NCI-H2081 (cell line): ENCODE data around the gene PLA2G2C.

Experiments
- DNase-seq, 2 experiments: peaks; one replicate each; lab custom pipeline; 2025; lab: John Stamatoyannopoulos, UW

The PLA2G2C gene

DNA sequence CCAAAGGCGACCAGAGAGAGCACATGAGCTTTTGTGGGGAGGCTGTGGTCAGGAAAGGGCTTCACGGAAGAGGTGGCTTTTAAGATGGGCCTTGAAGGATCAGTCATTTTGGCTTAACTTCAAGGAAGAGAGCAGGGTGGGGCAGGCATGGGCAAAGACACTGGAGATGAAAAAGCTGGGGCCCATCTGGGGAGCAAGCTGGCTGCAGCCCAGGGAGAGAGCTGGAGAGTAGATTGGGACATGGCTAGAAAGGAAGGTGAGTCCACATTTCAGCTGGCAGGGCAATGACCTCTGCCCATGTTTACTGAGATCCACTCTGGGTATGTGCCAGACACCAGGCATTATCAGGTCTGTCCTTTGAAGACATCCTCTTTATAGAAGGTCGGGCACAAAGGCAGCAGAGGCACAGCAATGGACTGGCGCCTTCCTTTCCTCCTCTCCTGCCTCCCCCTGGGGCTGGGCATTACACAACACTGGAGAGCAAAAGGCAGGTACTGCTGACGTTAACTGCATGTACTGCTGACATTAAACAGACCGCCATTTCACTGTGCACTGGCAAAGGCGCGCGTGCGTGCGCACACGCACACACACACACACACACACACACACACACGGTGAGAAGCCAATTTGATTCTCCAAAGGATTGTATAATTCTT, 2.6 kb downstream of the PLA2G2C start:
- no peak for DNase-seq

- DNase-seq = no peak
These were observed 3.3 kb downstream of the PLA2G2C start for GRCh38 chr1:20183035-20183434.

GRCh38 chr1:20182415-20182814, 3.9 kb downstream of the PLA2G2C start:
- no peak for DNase-seq

DNA sequence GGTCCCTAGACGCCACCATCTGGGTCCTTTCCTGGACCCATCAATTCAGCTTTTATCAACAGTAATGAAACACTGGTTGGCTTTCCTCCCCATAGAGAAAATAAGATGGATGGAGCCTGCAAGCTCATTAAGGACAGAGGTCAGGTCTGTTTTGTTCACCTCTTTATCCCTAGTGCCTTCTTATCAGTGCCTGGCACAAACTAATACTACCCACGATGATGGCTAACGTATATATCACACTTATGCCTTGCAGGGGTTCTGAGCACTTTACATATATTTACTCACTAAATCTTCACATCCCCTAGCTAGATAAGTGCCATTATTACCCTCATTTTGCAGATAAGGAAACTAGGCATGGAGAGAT, 5.5 kb downstream of the PLA2G2C start:
- DNase-seq = no peak

DNA sequence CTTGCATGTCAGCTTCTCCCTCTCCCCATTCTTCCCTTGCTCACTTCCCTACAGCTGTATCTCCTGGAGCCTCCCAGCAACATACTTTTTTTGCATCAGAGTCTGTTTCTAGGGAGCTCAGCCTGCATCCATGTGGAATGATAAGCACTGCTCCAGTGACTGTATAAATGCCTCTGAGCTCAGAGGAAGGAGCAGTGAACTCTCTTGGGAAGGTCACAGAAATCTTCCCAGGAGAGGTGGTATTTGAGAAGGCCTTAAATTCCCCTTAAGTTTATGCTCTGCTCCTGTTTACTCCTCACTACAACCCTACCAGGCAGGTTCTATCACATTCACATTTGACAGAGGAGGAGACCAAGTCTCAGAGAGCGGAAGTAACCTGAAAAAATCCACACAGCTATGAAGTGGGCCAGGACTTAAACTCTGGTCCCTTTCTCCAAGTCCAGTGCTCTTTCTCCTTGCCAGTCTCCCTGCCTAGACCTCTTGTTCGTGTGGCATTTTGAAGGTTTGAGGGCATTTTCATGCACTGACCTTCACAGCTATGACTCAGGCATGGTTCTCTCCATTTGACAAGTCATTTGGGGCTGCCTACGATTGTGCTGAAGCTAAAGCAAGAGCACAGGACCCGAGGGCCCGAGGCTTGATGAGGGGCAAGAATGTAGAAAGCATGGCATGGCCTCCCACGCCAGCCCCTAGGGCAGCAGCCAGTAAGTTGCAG, 6.0 kb downstream of the PLA2G2C start:
- DNase-seq = no peak

DNA sequence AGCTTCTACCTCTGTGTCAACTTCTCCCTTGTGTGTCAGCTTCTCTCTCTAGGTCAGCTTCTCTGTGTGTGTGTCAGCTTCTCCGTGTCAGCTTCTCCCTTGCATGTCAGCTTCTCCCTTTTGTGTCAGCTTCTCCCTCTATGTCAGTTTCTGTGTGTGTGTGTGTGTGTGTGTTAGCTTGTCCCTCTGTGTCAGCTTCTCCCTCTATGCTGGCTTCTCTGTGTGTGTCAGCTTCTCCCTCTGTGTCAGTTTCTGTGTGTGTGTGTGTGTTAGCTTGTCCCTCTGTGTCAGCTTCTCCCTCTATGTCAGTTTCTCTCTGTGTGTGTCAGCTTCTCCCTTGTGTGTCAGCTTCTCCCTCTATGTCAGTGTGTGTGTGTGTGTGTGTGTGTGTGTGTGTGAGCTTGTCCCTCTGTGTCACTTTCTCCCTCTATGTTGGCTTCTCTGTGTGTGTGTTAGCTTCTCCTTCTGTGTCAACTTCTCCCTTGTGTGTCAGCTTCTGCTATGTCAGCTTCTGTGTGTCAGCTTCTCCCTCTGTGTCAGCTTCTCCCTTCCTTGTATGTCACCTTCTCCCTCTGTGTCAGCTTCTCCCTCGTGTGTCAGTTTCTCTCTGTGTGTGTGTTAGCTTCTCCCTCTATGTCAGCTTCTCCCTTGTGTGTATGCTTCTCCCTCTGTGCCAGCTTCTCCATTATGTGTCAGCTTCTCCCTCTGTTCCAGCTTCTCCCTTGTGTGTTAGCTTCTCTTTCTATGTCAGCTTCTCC, 6.8 kb downstream of the PLA2G2C start:
- DNase-seq = no peak

- no peak for DNase-seq
These were observed 7.5 kb downstream of the PLA2G2C start for GRCh38 chr1:20178634-20179370.

GRCh38 chr1:20174937-20175666, 11.2 kb downstream of the PLA2G2C start:
- DNase-seq = no peak

DNA sequence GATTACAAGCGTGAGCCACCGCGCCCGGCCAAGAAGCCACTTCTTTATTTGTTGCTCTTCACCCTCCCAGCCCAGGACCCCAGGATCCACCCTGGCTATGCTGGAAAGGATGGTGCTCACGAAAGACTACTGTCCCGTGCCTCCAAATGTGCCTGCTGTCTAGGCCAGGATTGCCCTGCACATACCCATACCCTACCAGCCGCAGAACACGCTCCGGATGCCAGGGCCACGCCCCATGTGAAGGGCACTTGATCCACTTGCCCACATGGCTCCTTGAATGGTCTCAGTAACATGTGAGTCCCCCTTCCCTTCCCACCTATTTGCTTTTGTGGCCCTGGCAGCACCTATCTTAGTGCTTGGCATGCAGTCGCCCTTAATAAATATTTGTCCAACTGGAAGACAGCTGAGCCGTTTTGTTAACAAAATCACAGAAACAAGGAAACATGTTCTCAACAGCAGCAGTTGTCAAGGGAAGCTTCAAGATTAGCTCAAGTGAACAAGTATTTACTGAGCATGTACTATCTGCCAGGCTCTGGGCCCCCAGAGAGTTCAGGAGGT, 14.2 kb downstream of the PLA2G2C start:
- DNase-seq = no peak

- DNase-seq = no peak
These were observed 16.4 kb downstream of the PLA2G2C start for GRCh38 chr1:20169932-20170331.

GRCh38 chr1:20168564-20169491, 17.5 kb downstream of the PLA2G2C start:
- DNase-seq = no peak

GRCh38 chr1:20167126-20167525, 19.2 kb downstream of the PLA2G2C start:
- DNase-seq = no peak

GRCh38 chr1:20166051-20166450, 20.3 kb downstream of the PLA2G2C start:
- DNase-seq = no peak

DNA sequence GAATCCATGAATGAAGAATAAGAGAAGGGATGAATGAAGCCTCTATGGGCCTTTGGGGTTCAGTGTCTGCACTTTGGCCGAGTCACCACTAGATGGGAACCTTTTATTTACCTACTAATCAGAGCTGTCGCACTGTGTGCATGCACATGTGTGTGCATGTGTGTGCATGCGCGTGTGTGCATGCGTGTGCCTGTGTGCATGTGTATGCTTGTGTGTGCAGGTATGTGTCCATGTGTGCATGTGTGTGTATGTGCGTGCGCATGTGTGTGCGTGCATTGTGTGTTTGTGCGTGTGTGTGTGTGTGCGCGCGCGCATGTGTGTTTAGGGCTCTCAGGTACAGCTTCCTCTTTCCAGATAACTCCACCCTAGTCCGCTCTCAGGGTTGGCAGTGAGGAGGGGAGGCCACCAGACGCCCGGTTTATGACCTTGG, 20.8 kb downstream of the PLA2G2C start:
- DNase-seq = no peak

GRCh38 chr1:20164694-20165202, 21.6 kb downstream of the PLA2G2C start:
- DNase-seq = no peak

DNA sequence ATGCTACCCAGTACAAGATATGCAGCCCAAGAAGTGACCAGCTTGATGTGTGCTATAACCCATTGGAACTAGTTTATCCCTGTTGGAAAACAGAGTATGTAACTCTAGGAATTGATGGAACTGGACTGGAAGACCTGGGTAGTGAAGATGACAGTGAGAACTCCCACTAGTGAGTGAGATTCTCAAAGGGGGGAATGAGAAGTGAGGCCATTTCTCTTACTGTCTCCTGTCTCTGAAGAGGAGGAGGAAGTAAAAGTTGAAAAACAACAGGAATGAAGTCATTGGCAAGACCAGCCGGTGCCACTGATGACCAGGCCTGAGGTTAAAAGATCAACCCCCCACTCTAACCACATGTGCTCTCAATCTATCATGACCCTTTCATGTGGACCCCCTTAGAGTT, 26.3 kb downstream of the PLA2G2C start:
- DNase-seq = no peak

DNA sequence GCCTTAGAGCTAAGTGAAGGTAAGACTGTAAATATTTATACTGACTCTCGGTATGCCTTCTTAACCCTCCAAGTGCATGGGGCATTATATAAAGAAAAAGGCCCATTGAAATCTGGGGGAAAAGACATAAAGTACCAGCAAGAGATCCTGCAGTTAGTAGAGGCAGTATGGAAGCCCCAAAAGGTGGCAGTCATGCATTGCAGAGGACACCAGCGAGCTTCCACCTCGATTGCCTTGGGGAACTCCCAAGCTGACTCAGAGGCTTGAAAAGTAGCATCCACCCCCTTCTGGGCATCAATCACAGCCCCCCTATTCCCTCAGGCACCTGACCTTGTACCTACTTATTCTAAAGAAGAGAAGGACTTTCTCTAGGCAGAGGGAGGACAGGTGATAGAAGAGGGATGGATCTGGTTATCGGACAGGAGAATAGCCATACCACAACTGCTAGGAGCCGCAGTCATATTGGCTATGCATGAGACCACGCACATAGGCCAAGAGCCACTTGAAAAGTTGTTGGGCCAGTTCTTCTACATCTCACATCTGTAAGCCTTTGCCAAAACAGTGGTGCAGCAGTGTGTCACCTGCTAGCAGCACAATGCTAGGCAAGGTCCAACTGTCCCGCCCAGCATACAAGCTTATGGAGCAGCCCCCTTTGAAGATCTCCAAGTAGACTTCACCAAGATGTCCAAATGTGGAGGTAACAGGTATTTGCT, 27.8 kb downstream of the PLA2G2C start:
- DNase-seq = no peak

DNA sequence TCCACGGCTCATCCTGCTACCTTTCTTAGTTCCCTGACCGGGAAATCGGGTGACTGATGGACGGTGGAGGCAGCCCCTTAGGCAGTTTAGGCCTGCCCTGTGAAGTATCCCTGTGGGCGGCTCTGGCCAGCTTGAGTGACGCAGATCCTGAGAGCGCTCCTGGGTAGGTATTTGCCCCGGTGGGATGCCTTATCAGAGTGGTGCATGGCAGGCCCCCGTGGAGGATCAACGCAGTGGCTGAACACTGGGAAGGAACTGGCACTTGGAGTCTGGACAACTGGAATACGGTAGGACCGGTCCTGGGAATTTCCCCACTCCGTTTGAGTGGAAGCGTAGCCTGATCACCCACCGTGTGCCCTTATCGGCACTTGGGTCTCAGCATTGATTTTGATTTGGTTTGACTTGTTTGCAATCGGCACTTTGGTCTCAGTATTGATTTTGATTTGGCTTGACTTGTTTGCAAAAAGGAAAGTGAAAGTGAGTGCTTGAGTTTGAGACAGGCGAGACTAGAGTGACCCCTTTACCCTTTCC, 32.0 kb downstream of the PLA2G2C start:
- DNase-seq = no peak

DNA sequence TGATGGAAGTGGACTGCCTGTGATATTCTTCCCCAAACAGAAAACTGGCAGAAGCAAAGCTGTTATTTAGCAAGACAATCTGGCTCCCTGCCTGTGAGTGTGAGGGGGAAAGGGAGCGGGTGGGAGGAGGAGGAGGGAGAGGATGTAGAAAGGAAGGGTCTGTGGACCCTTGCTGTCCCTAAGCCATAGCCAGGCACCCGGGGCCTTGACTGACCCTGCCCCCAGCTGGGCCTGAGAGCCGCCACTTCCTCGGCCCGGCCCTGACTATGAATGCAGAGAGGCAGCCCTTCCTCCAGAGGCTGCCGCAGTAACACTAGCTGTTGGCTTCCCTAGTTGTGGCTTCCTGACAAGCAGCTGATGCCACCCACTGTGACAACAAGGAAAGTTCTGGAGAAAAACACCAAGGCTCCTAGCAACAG, 33.3 kb downstream of the PLA2G2C start:
- no peak for DNase-seq
